Ishikawa (cell line): Measurements from ENCODE around the gene RADIL.

Experiments
- CEBPB ChIP-seq: IDR thresholded peaks from 2 replicates; pipeline ENCODE4 v1.6.1; 2012
- CREB1 ChIP-seq: IDR thresholded peaks from 2 replicates; pipeline ENCODE4 v1.6.1; 2012; ENCODE audit warnings: low read depth
- EGR1 ChIP-seq: IDR thresholded peaks from 2 replicates; pipeline ENCODE4 v1.6.1; 2012
- EP300 ChIP-seq: IDR thresholded peaks from 2 replicates; pipeline ENCODE4 v1.6.1; 2012; ENCODE audit warnings: borderline replicate concordance
- FOXM1 ChIP-seq: IDR thresholded peaks from 2 replicates; pipeline ENCODE4 v1.6.1; 2012; ENCODE audit warnings: low read depth, borderline replicate concordance
- NFIC ChIP-seq: IDR thresholded peaks from 2 replicates; pipeline ENCODE4 v1.6.1; 2012
- RAD21 ChIP-seq: IDR thresholded peaks from 2 replicates; pipeline ENCODE4 v1.6.1; 2012; ENCODE audit warnings: low read depth
- TAF1 ChIP-seq: IDR thresholded peaks from 2 replicates; pipeline ENCODE4 v1.6.1; 2012; ENCODE audit warnings: low read depth, mild to moderate bottlenecking
- TCF12 ChIP-seq: IDR thresholded peaks from 2 replicates; pipeline ENCODE4 v1.6.1; 2012; ENCODE audit warnings: low read depth
- TEAD4 ChIP-seq: IDR thresholded peaks from 2 replicates; pipeline ENCODE4 v1.6.1; 2012
- YY1 ChIP-seq: IDR thresholded peaks from 2 replicates; pipeline ENCODE4 v1.6.1; 2012; ENCODE audit warnings: low read depth
- ZBTB7A ChIP-seq: IDR thresholded peaks from 2 replicates; pipeline ENCODE4 v1.6.1; 2012; ENCODE audit warnings: low read depth
- TF ChIP-seq, protein P1 (sequence below): IDR thresholded peaks from 2 replicates; pipeline ENCODE4 v1.6.1; 2012
- TF ChIP-seq, protein P2 (sequence below): IDR thresholded peaks from 2 replicates; pipeline ENCODE4 v1.6.1; 2012; ENCODE audit warnings: low read depth, mild to moderate bottlenecking
- TF ChIP-seq, protein P3 (sequence below): IDR thresholded peaks from 2 replicates; pipeline ENCODE4 v1.6.1; 2012

RADIL gene

DNA sequence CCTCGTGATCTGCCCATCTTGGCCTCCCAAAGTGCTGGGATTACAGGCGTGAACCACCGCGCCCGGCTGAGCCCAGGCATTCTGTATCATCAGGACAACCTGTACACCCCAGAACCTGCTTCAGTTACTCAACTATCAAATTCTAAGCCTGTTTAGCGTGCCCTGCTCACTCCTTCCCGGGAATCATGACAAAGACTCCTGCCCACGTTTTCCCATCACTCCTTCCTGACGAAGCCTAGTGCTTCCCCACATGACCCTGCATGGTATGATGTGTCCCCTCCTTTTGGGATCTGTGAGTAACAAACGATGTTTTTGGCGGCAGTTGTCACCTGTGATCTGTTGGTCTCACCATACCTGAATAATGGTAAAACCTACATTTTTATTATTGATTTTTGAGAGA, 12.2 kb upstream of the RADIL start:
- TF ChIP-seq EP300 = no peak
- no peak for TF ChIP-seq YY1
- TF ChIP-seq, protein P1, sequence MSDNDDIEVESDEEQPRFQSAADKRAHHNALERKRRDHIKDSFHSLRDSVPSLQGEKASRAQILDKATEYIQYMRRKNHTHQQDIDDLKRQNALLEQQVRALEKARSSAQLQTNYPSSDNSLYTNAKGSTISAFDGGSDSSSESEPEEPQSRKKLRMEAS = no peak
- TF ChIP-seq TEAD4 = no peak
- no peak for TF ChIP-seq CREB1
- no peak for TF ChIP-seq ZBTB7A
- no peak for TF ChIP-seq TCF12
- no peak for TF ChIP-seq EGR1
- TF ChIP-seq, protein P2, sequence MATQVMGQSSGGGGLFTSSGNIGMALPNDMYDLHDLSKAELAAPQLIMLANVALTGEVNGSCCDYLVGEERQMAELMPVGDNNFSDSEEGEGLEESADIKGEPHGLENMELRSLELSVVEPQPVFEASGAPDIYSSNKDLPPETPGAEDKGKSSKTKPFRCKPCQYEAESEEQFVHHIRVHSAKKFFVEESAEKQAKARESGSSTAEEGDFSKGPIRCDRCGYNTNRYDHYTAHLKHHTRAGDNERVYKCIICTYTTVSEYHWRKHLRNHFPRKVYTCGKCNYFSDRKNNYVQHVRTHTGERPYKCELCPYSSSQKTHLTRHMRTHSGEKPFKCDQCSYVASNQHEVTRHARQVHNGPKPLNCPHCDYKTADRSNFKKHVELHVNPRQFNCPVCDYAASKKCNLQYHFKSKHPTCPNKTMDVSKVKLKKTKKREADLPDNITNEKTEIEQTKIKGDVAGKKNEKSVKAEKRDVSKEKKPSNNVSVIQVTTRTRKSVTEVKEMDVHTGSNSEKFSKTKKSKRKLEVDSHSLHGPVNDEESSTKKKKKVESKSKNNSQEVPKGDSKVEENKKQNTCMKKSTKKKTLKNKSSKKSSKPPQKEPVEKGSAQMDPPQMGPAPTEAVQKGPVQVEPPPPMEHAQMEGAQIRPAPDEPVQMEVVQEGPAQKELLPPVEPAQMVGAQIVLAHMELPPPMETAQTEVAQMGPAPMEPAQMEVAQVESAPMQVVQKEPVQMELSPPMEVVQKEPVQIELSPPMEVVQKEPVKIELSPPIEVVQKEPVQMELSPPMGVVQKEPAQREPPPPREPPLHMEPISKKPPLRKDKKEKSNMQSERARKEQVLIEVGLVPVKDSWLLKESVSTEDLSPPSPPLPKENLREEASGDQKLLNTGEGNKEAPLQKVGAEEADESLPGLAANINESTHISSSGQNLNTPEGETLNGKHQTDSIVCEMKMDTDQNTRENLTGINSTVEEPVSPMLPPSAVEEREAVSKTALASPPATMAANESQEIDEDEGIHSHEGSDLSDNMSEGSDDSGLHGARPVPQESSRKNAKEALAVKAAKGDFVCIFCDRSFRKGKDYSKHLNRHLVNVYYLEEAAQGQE = no peak
- TF ChIP-seq NFIC = no peak

DNA sequence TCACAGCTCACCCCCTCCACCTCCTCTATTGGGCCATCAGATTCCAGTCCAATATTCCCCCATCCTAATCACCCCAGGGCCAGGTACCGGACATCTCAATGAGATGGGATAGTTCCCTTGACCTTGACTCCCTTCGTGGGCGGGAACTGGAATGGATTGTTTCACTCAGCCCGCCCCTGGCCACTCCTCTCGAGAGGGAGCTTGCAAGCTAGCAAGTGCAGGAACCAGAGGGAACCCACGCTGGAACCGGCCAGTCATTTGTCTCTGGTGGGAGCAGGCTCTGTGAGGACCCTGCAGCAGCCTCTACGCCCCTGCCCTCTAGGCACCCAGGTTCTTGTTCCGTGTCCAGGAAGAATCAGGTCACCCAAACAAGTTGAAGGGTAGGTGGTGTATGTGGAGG, 11.0 kb upstream of the RADIL start:
- TF ChIP-seq TEAD4 (no peak), EGR1 (no peak), EP300 (no peak), NFIC (no peak), TCF12 (no peak), CREB1 (no peak), CEBPB (no peak), RAD21 (no peak), FOXM1 (no peak), ZBTB7A (no peak), YY1 (no peak), TAF1 (no peak)
- TF ChIP-seq, protein P1 = no peak
- TF ChIP-seq, protein P2 = no peak
- TF ChIP-seq, protein P3, sequence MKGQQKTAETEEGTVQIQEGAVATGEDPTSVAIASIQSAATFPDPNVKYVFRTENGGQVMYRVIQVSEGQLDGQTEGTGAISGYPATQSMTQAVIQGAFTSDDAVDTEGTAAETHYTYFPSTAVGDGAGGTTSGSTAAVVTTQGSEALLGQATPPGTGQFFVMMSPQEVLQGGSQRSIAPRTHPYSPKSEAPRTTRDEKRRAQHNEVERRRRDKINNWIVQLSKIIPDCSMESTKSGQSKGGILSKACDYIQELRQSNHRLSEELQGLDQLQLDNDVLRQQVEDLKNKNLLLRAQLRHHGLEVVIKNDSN = no peak

DNA sequence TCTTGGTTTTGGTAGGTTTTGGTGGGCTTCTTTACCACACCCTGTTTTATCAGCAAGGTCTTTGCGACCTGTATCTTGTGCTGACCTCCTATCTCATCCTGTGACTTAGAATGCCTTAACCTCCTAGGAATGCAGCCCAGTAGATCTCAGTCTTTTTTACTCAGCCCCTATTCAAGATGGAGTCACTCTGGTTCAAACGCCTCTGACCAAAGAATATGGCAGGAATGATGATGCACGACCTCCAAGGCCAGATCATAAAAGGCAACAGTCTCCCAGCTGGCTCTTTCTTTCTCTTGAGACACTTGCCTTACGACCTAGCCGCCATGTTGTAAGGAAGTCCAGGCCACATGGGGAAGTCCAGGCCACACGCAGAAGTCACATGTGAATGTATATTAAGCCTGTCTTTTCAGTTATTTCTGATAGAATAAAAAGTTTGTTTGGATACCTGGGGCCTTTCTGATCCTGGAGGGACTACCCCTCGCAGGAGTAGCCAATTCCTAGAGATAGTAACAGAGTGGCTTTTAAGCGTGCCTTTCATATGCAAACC, 10.5 kb upstream of the RADIL start:
- TF ChIP-seq YY1 = no peak

DNA sequence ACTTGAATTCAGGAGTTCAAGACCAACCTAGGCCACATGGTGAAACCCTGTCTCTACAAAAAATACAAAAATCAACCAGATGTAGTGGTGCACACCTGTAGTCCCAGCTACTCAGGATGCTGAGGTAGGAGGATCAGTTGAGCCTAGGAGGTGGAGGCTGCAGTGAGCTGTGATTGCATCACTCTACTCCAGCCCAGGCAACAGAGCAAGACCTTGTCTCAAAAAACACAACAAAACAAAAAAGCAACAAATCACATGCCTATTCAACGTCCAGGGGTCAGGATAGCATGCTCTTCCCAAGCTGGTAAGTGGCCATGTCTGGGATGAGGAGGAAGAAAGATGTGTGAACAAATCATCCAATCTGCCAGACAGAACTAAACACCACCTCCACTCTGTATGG, 6.2 kb upstream of the RADIL start:
- no peak for TF ChIP-seq TEAD4
- no peak for TF ChIP-seq CREB1
- no peak for TF ChIP-seq NFIC
- no peak for TF ChIP-seq CEBPB
- TF ChIP-seq RAD21 = no peak
- TF ChIP-seq, protein P3 = no peak
- TF ChIP-seq, protein P1 = no peak
- TF ChIP-seq FOXM1 = no peak
- TF ChIP-seq EP300 = no peak
- no peak for TF ChIP-seq EGR1
- TF ChIP-seq, protein P2 = no peak

DNA sequence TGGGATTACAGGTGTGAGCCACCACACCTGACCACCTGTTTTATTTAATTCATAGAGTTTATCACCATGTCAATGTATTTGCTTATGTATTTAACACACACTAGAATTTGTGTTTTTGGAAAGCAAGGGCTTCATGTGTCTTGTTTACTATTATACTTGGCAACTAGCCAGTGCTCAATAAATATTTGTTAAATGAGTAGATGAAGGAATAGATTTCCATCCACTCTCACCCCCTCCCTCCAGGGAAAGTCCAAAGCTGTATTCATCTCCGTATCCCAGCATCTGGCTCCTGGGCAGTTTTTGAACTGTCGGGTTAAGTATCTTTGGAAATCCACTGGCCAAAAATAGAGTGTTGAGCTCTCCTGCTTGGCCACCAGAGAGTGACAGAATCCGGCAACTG, 4.6 kb upstream of the RADIL start:
- TF ChIP-seq TEAD4 = no peak

DNA sequence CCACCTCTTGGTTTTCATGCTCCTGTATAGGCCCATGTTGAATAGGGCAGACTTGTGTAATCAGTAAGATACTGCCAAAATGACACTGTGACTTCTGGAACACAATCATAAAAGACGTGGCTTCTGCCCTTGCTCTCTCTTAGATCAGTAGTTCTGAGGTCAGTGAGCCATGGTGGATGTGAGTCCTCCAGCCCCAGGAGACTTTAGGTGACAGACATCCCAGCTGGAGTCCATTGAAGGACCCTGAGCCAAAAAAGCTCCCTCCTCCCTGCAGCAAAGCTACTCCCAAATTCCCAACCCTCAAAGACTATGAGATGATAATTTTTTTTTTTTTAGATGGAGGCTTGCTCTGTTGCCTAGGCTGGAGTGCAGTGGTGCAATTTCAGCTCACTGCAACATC, 3.2 kb upstream of the RADIL start:
- no peak for TF ChIP-seq CEBPB
- no peak for TF ChIP-seq RAD21
- no peak for TF ChIP-seq TEAD4
- TF ChIP-seq YY1 = no peak
- no peak for TF ChIP-seq EP300
- TF ChIP-seq TCF12 = no peak
- TF ChIP-seq EGR1 = no peak
- TF ChIP-seq, protein P3 = no peak
- TF ChIP-seq NFIC = no peak
